K562 (cell line): Measurements from ENCODE around the gene ALK. TPM values are rescaled to one million over a fixed set of nuclear protein-coding genes. Genes with fewer than 3 reads are reported as not detected.
"Not testable (repeated sequence)": the region's sequence is repeated elsewhere in the genome, so short reads cannot be mapped to it uniquely, and the experiment has no call there.

Experiments used
- ATAC-seq: fragments of 200-7000 bp; cut with Tn5 transposase; 3 replicates; pipeline ENCODE4 v1.9.1; 2020; ENCODE audit warnings: moderate library complexity
- BruUV-seq: library from RNA; stranded (reverse); fragments of 400-500 nt; replicated peaks from 2 replicates; lab custom pipeline; 2021; lab: Mats Ljungman, UMichigan
- CTCF ChIA-PET: fragments of 300-600 bp; formaldehyde crosslinking; extraction: SDS; loops from one replicate; lab custom pipeline; 2021; ENCODE audit warnings: low intra/inter-chr PET ratio; lab: Yijun Ruan, JAX
- POLR2A ChIA-PET: fragments of 300-600, 350-650 bp; sonication (Branson Sonifier 250); formaldehyde crosslinking; extraction: SDS; loops from one replicate; lab custom pipeline; 2021; ENCODE audit warnings: antibody characterized with exemption, inconsistent platforms; lab: Yijun Ruan, JAX
- DNase-seq, 4 experiments: peaks; one replicate each; pipeline versions ENCODE4 v3.0.0 to v3.0.0-alpha.2; 2011 to 2018; ENCODE audit warnings: low spot score in 3 of 4, mixed read lengths in 3 of 4; ENCODE audit errors: extremely low read depth in 1 of 4
- FAIRE-seq: peaks from 2 replicates; lab custom pipeline; 2011; peaks lifted over from hg19 to GRCh38; lab: Jason Lieb, UNC
- H2AFZ ChIP-seq: 2 replicates; pipeline ENCODE4 v1.6.0; 2011; ENCODE audit warnings: low read depth, low read length, control low read depth, inconsistent platforms
- H3K27ac ChIP-seq: fragments of 200-600 bp; 3 replicates; pipeline ENCODE4 v1.8.0; 2011; ENCODE audit warnings: low read depth, mild to moderate bottlenecking, control low read depth, inconsistent platforms, low read length, moderate library complexity, mixed read lengths; ENCODE audit errors: extremely low read depth
- H3K27me3 ChIP-seq, 2 experiments: fragments of 300-600 bp in 1 of 2; 2 replicates in 1 of 2; 3 replicates in 1 of 2; pipeline versions ENCODE4 v1.6.0 to v1.8.0; 2011; ENCODE audit warnings: inconsistent platforms in 2 of 2, low read length in 2 of 2, mild to moderate bottlenecking in 1 of 2, mixed read lengths in 1 of 2, moderate library complexity in 1 of 2; ENCODE audit not compliant: control insufficient read depth in 2 of 2, insufficient read depth in 2 of 2
- H3K36me3 ChIP-seq: fragments of 300-600 bp; 3 replicates; pipeline ENCODE4 v1.8.0; 2011; ENCODE audit warnings: mild to moderate bottlenecking, low read length, inconsistent platforms; ENCODE audit not compliant: control insufficient read depth, insufficient read depth
- H3K4me1 ChIP-seq, 2 experiments: fragments of 200-600 bp in 1 of 2; replicated peaks in 1 of 2; 2 replicates in 1 of 2; 3 replicates in 1 of 2; pipeline versions ENCODE4 v1.5.1 to v1.8.0; 2011; ENCODE audit warnings: inconsistent platforms in 2 of 2, low read length in 2 of 2, mild to moderate bottlenecking in 1 of 2, mixed read lengths in 1 of 2, moderate library complexity in 1 of 2; ENCODE audit not compliant: control insufficient read depth in 2 of 2, insufficient read depth in 2 of 2
- H3K4me2 ChIP-seq: 2 replicates; pipeline ENCODE4 v1.6.1; 2011; ENCODE audit warnings: low read length, control low read depth, inconsistent platforms, mixed read lengths; ENCODE audit not compliant: insufficient read depth
- H3K4me3 ChIP-seq: fragments of 200-600 bp; sonication (generic), shearing (Covaris generic); 2 replicates; pipeline ENCODE4 v1.5.1; 2016; ENCODE audit warnings: control low read depth, inconsistent platforms
- H3K79me2 ChIP-seq: fragments of 200-600 bp; 3 replicates; pipeline ENCODE4 v1.8.0; 2011; ENCODE audit warnings: low read length, inconsistent platforms; ENCODE audit not compliant: control insufficient read depth, insufficient read depth
- H3K9ac ChIP-seq, 2 experiments: 2 replicates each; pipeline versions ENCODE4 v1.6.0 to v1.6.1; 2011; ENCODE audit warnings: low read depth in 2 of 2, low read length in 2 of 2, control low read depth in 1 of 2, inconsistent platforms in 1 of 2, mild to moderate bottlenecking in 1 of 2, mixed read lengths in 1 of 2; ENCODE audit not compliant: insufficient read depth in 1 of 2
- H3K9me1 ChIP-seq: one replicate; pipeline ENCODE4 v1.6.0; 2011; ENCODE audit warnings: inconsistent platforms, mild to moderate bottlenecking, low read length, moderate library complexity; ENCODE audit not compliant: control insufficient read depth, insufficient read depth
- H3K9me3 ChIP-seq: replicated peaks from 2 replicates; pipeline ENCODE4 v1.5.1; 2011; ENCODE audit warnings: low read depth, low read length, inconsistent platforms; ENCODE audit not compliant: control insufficient read depth, insufficient read depth
- H4K20me1 ChIP-seq: replicated peaks from 2 replicates; pipeline ENCODE4 v1.6.1; 2011; ENCODE audit warnings: low read length, inconsistent platforms, mixed read lengths; ENCODE audit not compliant: control insufficient read depth, insufficient read depth
- ADNP ChIP-seq: fragments of 200-800 bp; sonication (Bioruptor generic); IDR thresholded peaks from 2 replicates; pipeline ENCODE4 v1.6.1; 2016; ENCODE audit warnings: missing genetic modification characterization, missing compliant biosample characterization
- ZKSCAN1 ChIP-seq: fragments of 150-350 bp; IDR thresholded peaks from 2 replicates; pipeline ENCODE4 v1.6.1; 2016; ENCODE audit warnings: low read depth, low read length
- ZNF280A ChIP-seq: fragments of 450-650 bp; IDR thresholded peaks from 2 replicates; pipeline ENCODE4 v1.6.1; 2018; ENCODE audit warnings: mild to moderate bottlenecking, low read depth; ENCODE audit not compliant: partially characterized antibody
- WGBS: fragments of 100-300 bp; shearing (Covaris generic); methylation state at CpG from one replicate; pipeline ENCODE4 v1.1.6; 2016; ENCODE audit warnings: low coverage, mixed read lengths; ENCODE audit not compliant: insufficient coverage; ENCODE audit errors: missing lambda C conversion rate; 5-methylcytosine and 5-hydroxymethylcytosine counted together
- in situ Hi-C: fragments of 300-500 bp; cut with MboI; formaldehyde crosslinking; loops from 4 replicates; pipeline ENCODE4 v1.15.0; 2018; ENCODE audit warnings: inconsistent platforms, mixed read lengths
- intact Hi-C: fragments of 100-400 bp; cut with micrococcal nuclease; formaldehyde crosslinking; loops from 2 replicates; pipeline ENCODE4 v1.14.2; 2022
- polyA plus RNA-seq, 8 experiments: library from polyadenylated mRNA; depleted of rRNA in 4 of 8; stranded (reverse) in 5 of 8; unstranded in 3 of 8; fragments of >200 nt; fragmentation: Nextera tagmentation in 2 of 8; fragmentation: Illumina TruSeq in 1 of 8; extraction: Ambion mirVana in 2 of 8; extraction: Trizol in 1 of 8; gene quantifications; 2 replicates each; pipeline versions ENCODE4 v1.2.1 to v1.2.3, GENCODE V29; 2011 to 2014; ENCODE audit warnings: inconsistent platforms in 1 of 8, missing spikeins in 1 of 8
- total RNA-seq, 7 experiments: library from RNA; depleted of rRNA in 6 of 7; stranded (reverse); fragments of >200 nt in 6 of 7; fragmentation: Illumina TruSeq in 2 of 7; extraction: Trizol in 2 of 7; gene quantifications; 2 replicates each; pipeline versions ENCODE4 v1.2.1 to v1.2.3, GENCODE V29; 2011 to 2021; ENCODE audit warnings: low replicate concordance in 1 of 7

Gene ALK
- total and polyA plus RNA-seq, 9 of the 15 experiments (the other 6 are each of a cell fraction or from before 2014, with no cell fraction given): not detected

GRCh38 chr2:29245035-29245741, 676.2 kb downstream of the ALK start:
- not testable (repeated sequence) for H3K79me2 ChIP-seq, FAIRE-seq
- TF ChIP-seq ZKSCAN1 (peak; percentile 95), ZNF280A (peak; percentile 33), ADNP (tag) (peak; percentile 81; the same call in 1 of the 2 replicates)
- TF ChIP-seq, all 486 proteins: peak for 3; not testable (repeated sequence) for 483
- H3K4me1 ChIP-seq, H3K9me3 ChIP-seq, H2AFZ ChIP-seq, H3K9me1 ChIP-seq, H3K36me3 ChIP-seq, in situ Hi-C loops, DNase-seq, H3K27ac ChIP-seq, intact Hi-C loops, H3K4me2 ChIP-seq, H4K20me1 ChIP-seq, H3K4me3 ChIP-seq, H3K9ac ChIP-seq, BruUV-seq, POLR2A ChIA-PET, CTCF ChIA-PET, ATAC-seq: not testable (repeated sequence)
- peaks cover 0 to 41% of the 10 kb centered on the region in 2 experiments; a peak in 4 of 5 replicates for H3K27me3 ChIP-seq
- WGBS: 33% methylated on average over 3 of the region's 3 CpGs
